Loucy (cell line): ENCODE measurements around the gene OTOP3.

Source experiments
- H2AFZ ChIP-seq: fragments of 200-600 bp; sonication (generic); 2 replicates; pipeline ENCODE4 v1.6.0; 2016; ENCODE audit warnings: antibody characterized with exemption, mild to moderate bottlenecking, low read length, moderate library complexity
- H3F3A ChIP-seq: fragments of 200-600 bp; 2 replicates; pipeline ENCODE4 v1.6.0; 2016; ENCODE audit warnings: antibody characterized with exemption, low read depth, mild to moderate bottlenecking
- H3K27me3 ChIP-seq: fragments of 200-600 bp; sonication (generic); 2 replicates; pipeline ENCODE4 v1.6.1; 2014; ENCODE audit warnings: low read length, mild to moderate bottlenecking; ENCODE audit not compliant: insufficient read depth, poor library complexity, severe bottlenecking
- H3K36me3 ChIP-seq: fragments of 200-600 bp; sonication (generic); 2 replicates; pipeline ENCODE4 v1.6.1; 2016; ENCODE audit warnings: low read length; ENCODE audit not compliant: insufficient read depth
- H3K4me1 ChIP-seq: fragments of 200-600 bp; sonication (generic); 2 replicates; pipeline ENCODE4 v1.5.1; 2014; ENCODE audit warnings: low read length, mild to moderate bottlenecking; ENCODE audit not compliant: insufficient read depth, poor library complexity, severe bottlenecking
- H3K4me2 ChIP-seq: fragments of 200-600 bp; sonication (generic); 2 replicates; pipeline ENCODE4 v1.6.0; 2014; ENCODE audit warnings: antibody characterized with exemption, low read length, low read depth, mild to moderate bottlenecking; ENCODE audit not compliant: poor library complexity, severe bottlenecking
- H3K4me3 ChIP-seq: fragments of 200-600 bp; sonication (generic); 2 replicates; pipeline ENCODE4 v1.5.1; 2014; ENCODE audit warnings: low read length, mild to moderate bottlenecking, mixed read lengths; ENCODE audit not compliant: poor library complexity, severe bottlenecking
- H3K79me2 ChIP-seq: fragments of 200-600 bp; sonication (generic); 2 replicates; pipeline ENCODE4 v1.6.1; 2014; ENCODE audit warnings: low read length; ENCODE audit not compliant: insufficient read depth
- H3K9ac ChIP-seq: fragments of 200-600 bp; sonication (generic); 2 replicates; pipeline ENCODE4 v1.6.0; 2014; ENCODE audit warnings: mild to moderate bottlenecking, low read depth, low read length, moderate library complexity; ENCODE audit not compliant: poor library complexity, severe bottlenecking
- H3K9me2 ChIP-seq: fragments of 200-600 bp; sonication (generic); replicated peaks from 2 replicates; pipeline ENCODE4 v1.6.1; 2016; ENCODE audit warnings: low read depth, low read length, mixed read lengths
- H3K9me3 ChIP-seq: fragments of 200-600 bp; sonication (generic); 2 replicates; pipeline ENCODE4 v1.6.1; 2014; ENCODE audit warnings: mild to moderate bottlenecking, antibody characterized with exemption, low read length, low read depth; ENCODE audit not compliant: insufficient read depth
- H4K20me1 ChIP-seq: fragments of 200-600 bp; sonication (generic); 2 replicates; pipeline ENCODE4 v1.6.0; 2014; ENCODE audit warnings: antibody characterized with exemption, low read length, mild to moderate bottlenecking; ENCODE audit not compliant: insufficient read depth, poor library complexity, severe bottlenecking
- CTCF ChIP-seq: fragments of 200-600 bp; sonication (generic); conservative IDR thresholded peaks from 2 replicates; pipeline ENCODE4 v1.5.1; 2014; ENCODE audit warnings: mild to moderate bottlenecking, antibody characterized with exemption, low read length
- EZH2phosphoT487 ChIP-seq: fragments of 200-600 bp; IDR thresholded peaks from 2 replicates; pipeline ENCODE4 v1.6.1; 2018; ENCODE audit warnings: antibody characterized with exemption, mild to moderate bottlenecking, moderate library complexity, borderline replicate concordance

The OTOP3 gene

DNA sequence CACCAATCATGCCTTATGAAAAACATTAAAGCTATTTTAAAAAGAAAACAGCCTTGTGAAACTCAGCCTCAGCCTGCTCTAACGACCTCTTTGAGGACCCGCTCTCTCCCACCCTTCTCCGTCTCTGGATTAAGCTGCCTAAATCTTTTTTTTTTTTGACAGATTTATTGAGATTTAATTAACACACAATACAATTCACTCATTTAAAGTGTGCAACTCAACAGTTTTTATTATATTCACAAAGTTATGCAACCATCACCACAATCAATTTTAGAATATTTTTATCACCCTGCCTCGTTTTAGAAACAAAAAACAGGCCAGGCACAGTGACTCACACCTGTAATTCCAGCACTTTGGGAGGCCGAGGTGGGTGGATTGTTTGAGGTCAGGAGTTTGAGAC is 60.1 kb downstream of the OTOP3 start:
- no peaks in the 10 kb centered on the region for H3F3A ChIP-seq
- H3K36me3 ChIP-seq = no peaks in the 10 kb centered on the region
- H4K20me1 ChIP-seq = no peaks in the 10 kb centered on the region
- TF ChIP-seq CTCF (no peak), EZH2phosphoT487 (no peak)
- H3K9ac ChIP-seq = no peak overlapping the region
- H3K79me2 ChIP-seq = no peaks in the 10 kb centered on the region
- no peaks in the 10 kb centered on the region for H3K27me3 ChIP-seq
- H2AFZ ChIP-seq = no peak overlapping the region
- H3K4me3 ChIP-seq = no peak overlapping the region
- H3K4me1 ChIP-seq = no peaks in the 10 kb centered on the region
- H3K9me3 ChIP-seq = no peaks in the 10 kb centered on the region
- H3K9me2 ChIP-seq = no peaks in the 10 kb centered on the region
- no peak overlapping the region for H3K4me2 ChIP-seq

GRCh38 chr17:74998783-74999182 is 63.1 kb downstream of the OTOP3 start:
- no peak overlapping the region for H2AFZ ChIP-seq

GRCh38 chr17:74999523-74999922 is 63.8 kb downstream of the OTOP3 start:
- Histone ChIP-seq H3K4me1 (no peaks in the 10 kb centered on the region), H3K4me2 (no peak overlapping the region), H3K9me2 (no peaks in the 10 kb centered on the region), H3K9ac (no peak overlapping the region), H3K79me2 (no peaks in the 10 kb centered on the region), H3K36me3 (no peaks in the 10 kb centered on the region), H2AFZ (no peak overlapping the region), H3K27me3 (no peaks in the 10 kb centered on the region), H3K4me3 (no peak overlapping the region), H4K20me1 (no peaks in the 10 kb centered on the region), H3K9me3 (no peaks in the 10 kb centered on the region), H3F3A (no peaks in the 10 kb centered on the region)
- TF ChIP-seq CTCF (no peak), EZH2phosphoT487 (no peak)

More at GRCh38 chr17:74998783-74999182, 63.1 kb downstream of the OTOP3 start:
- TF ChIP-seq CTCF = no peak
- TF ChIP-seq EZH2phosphoT487 = no peak
- Histone ChIP-seq H3K9me3 (no peaks in the 10 kb centered on the region), H3K27me3 (no peaks in the 10 kb centered on the region), H3F3A (no peaks in the 10 kb centered on the region), H3K4me3 (no peak overlapping the region), H3K4me1 (no peaks in the 10 kb centered on the region), H3K79me2 (no peaks in the 10 kb centered on the region), H3K9ac (no peak overlapping the region), H3K4me2 (no peak overlapping the region), H3K36me3 (no peaks in the 10 kb centered on the region), H4K20me1 (no peaks in the 10 kb centered on the region), H3K9me2 (no peaks in the 10 kb centered on the region)
